ENCODE data around the gene ZNF341. TPM values are rescaled to one million over a fixed set of nuclear protein-coding genes. Genes with fewer than 3 reads are reported as not detected.
A peak's percentile ranks its signal among the peaks of the same experiment; 100 is the strongest.

ZNF341 gene
- total RNA-seq, 1 donor from 2014 or later = 2.8 TPM

- Mint-ChIP-seq H3K4me3 (ENCODE audit: unreplicated experiment) (peak overlapping the region; percentile 7), H3K27me3 (ENCODE audit: low read depth) (no peaks in the 10 kb centered on the region), H3K9me3 (ENCODE audit: low read depth) (peaks cover 21% of the 10 kb centered on the region), H3K4me1 (ENCODE audit: low read depth) (peaks cover 26% of the 10 kb centered on the region), H3K36me3 (ENCODE audit: low read depth) (peaks cover 15% of the 10 kb centered on the region), H3K27ac (ENCODE audit: unreplicated experiment) (peak overlapping the region; percentile 89)
- peak; percentile 16 for TF ChIP-seq CTCF (IDR thresholded peaks at IDR 0.05)
- DNase-seq (ENCODE audit: low spot score) = no peak
Measured at GRCh38 chr20:33733654-33734576, 2.1 kb downstream of the ZNF341 start.

GRCh38 chr20:33736962-33737361 is 5.2 kb downstream of the ZNF341 start:
- Mint-ChIP-seq H3K27me3 (ENCODE audit: low read depth) (no peaks in the 10 kb centered on the region), H3K27ac (ENCODE audit: unreplicated experiment) (no peak overlapping the region), H3K4me1 (ENCODE audit: low read depth) (peaks cover 24% of the 10 kb centered on the region), H3K36me3 (ENCODE audit: low read depth) (peaks cover 15% of the 10 kb centered on the region), H3K4me3 (ENCODE audit: unreplicated experiment) (no peak overlapping the region), H3K9me3 (ENCODE audit: low read depth) (peaks cover 21% of the 10 kb centered on the region)
- no peak for DNase-seq (ENCODE audit: low spot score)
- no peak for TF ChIP-seq CTCF (IDR thresholded peaks at IDR 0.05)

- no peak for TF ChIP-seq CTCF (IDR thresholded peaks at IDR 0.05)
- H3K9me3 Mint-ChIP-seq (ENCODE audit: low read depth) = peaks cover 21% of the 10 kb centered on the region
- peaks cover 15% of the 10 kb centered on the region for H3K36me3 Mint-ChIP-seq (ENCODE audit: low read depth)
- no peaks in the 10 kb centered on the region for H3K27me3 Mint-ChIP-seq (ENCODE audit: low read depth)
- H3K27ac Mint-ChIP-seq (ENCODE audit: unreplicated experiment) = no peak overlapping the region
- H3K4me1 Mint-ChIP-seq (ENCODE audit: low read depth) = peaks cover 3% of the 10 kb centered on the region
- no peak for DNase-seq (ENCODE audit: low spot score)
- H3K4me3 Mint-ChIP-seq (ENCODE audit: unreplicated experiment) = no peak overlapping the region
Measured at GRCh38 chr20:33739493-33739892, 7.7 kb downstream of the ZNF341 start.

- Mint-ChIP-seq H3K27ac (ENCODE audit: unreplicated experiment) (no peak overlapping the region), H3K4me1 (ENCODE audit: low read depth) (peaks cover 3% of the 10 kb centered on the region), H3K36me3 (ENCODE audit: low read depth) (peaks cover 15% of the 10 kb centered on the region), H3K4me3 (ENCODE audit: unreplicated experiment) (no peak overlapping the region), H3K9me3 (ENCODE audit: low read depth) (peaks cover 21% of the 10 kb centered on the region), H3K27me3 (ENCODE audit: low read depth) (no peaks in the 10 kb centered on the region)
- no peak for DNase-seq (ENCODE audit: low spot score)
- TF ChIP-seq CTCF (IDR thresholded peaks at IDR 0.05) = no peak
Measured at GRCh38 chr20:33740189-33740588, 8.4 kb downstream of the ZNF341 start.

- H3K36me3 Mint-ChIP-seq (ENCODE audit: low read depth) = peaks cover 12% of the 10 kb centered on the region
- H3K27ac Mint-ChIP-seq (ENCODE audit: unreplicated experiment) = no peak overlapping the region
- H3K4me1 Mint-ChIP-seq (ENCODE audit: low read depth) = peaks cover 3% of the 10 kb centered on the region
- no peak overlapping the region for H3K4me3 Mint-ChIP-seq (ENCODE audit: unreplicated experiment)
- H3K9me3 Mint-ChIP-seq (ENCODE audit: low read depth) = no peaks in the 10 kb centered on the region
- TF ChIP-seq CTCF (IDR thresholded peaks at IDR 0.05) = no peak
- DNase-seq (ENCODE audit: low spot score) = no peak
- no peaks in the 10 kb centered on the region for H3K27me3 Mint-ChIP-seq (ENCODE audit: low read depth)
Measured at GRCh38 chr20:33744181-33744580, 12.4 kb downstream of the ZNF341 start.

Measured in chondrocyte (in vitro differentiated cells).